Neural cell (in vitro differentiated cells): ENCODE data around the gene FSIP1. TPM values are rescaled to one million over a fixed set of nuclear protein-coding genes. Genes with fewer than 3 reads are reported as not detected.

Experiments
- H2AFZ ChIP-seq: fragments of 200-600, 300-800 bp; sonication (generic), shearing (Covaris generic); 2 replicates; pipeline ENCODE4 v1.6.0; 2014; ENCODE audit warnings: low read depth, mild to moderate bottlenecking, antibody characterized with exemption, low read length, moderate library complexity
- H3F3A ChIP-seq: fragments of 200-600 bp; shearing (Covaris generic); 2 replicates; pipeline ENCODE4 v1.6.1; 2016; ENCODE audit warnings: mild to moderate bottlenecking, moderate library complexity, mixed read lengths, antibody characterized with exemption, low read length; ENCODE audit not compliant: insufficient read depth, poor library complexity, severe bottlenecking
- H3K27ac ChIP-seq: fragments of 200-600, 300-800 bp; sonication (generic), shearing (Covaris generic); 2 replicates; pipeline ENCODE4 v1.5.1; 2014; ENCODE audit warnings: mild to moderate bottlenecking, low read length, moderate library complexity
- H3K27me3 ChIP-seq: fragments of 300-800, 200-600 bp; sonication (generic), shearing (Covaris generic); 2 replicates; pipeline ENCODE4 v1.6.0; 2014; ENCODE audit warnings: mild to moderate bottlenecking, low read depth, low read length, moderate library complexity; ENCODE audit not compliant: insufficient read depth
- H3K36me3 ChIP-seq: fragments of 300-800, 200-600 bp; sonication (generic), shearing (Covaris generic); 2 replicates; pipeline ENCODE4 v1.5.1; 2014; ENCODE audit warnings: mild to moderate bottlenecking, antibody characterized with exemption, low read length, moderate library complexity; ENCODE audit not compliant: insufficient read depth
- H3K4me2 ChIP-seq: fragments of 300-800, 200-600 bp; sonication (generic), shearing (Covaris generic); 2 replicates; pipeline ENCODE4 v1.6.0; 2014; ENCODE audit warnings: mild to moderate bottlenecking, low read length
- H3K4me3 ChIP-seq: fragments of 300-800, 200-600 bp; sonication (generic), shearing (Covaris generic); 2 replicates; pipeline ENCODE4 v1.5.1; 2014; ENCODE audit warnings: mild to moderate bottlenecking, low read length, moderate library complexity
- H3K79me2 ChIP-seq: fragments of 200-600 bp; shearing (Covaris generic); replicated peaks from 2 replicates; pipeline ENCODE4 v1.6.0; 2014; ENCODE audit warnings: mild to moderate bottlenecking, low read length, moderate library complexity; ENCODE audit not compliant: insufficient read depth
- H3K9ac ChIP-seq: fragments of 300-800, 200-600 bp; sonication (generic), shearing (Covaris generic); 2 replicates; pipeline ENCODE4 v1.6.1; 2016; ENCODE audit warnings: mild to moderate bottlenecking, low read length, mixed read lengths
- H3K9me2 ChIP-seq: fragments of 200-600 bp; shearing (Covaris generic); 2 replicates; pipeline ENCODE4 v1.6.1; 2016; ENCODE audit warnings: mild to moderate bottlenecking, low read length, mixed read lengths; ENCODE audit not compliant: insufficient read depth
- H3K9me3 ChIP-seq: fragments of 200-600, 300-800 bp; sonication (generic), shearing (Covaris generic); 2 replicates; pipeline ENCODE4 v1.6.1; 2016; ENCODE audit warnings: mild to moderate bottlenecking, mixed run types, low read length, moderate library complexity, mixed read lengths
- H4K20me1 ChIP-seq: fragments of 200-600 bp; shearing (Covaris generic); 2 replicates; pipeline ENCODE4 v1.6.1; 2016; ENCODE audit warnings: mild to moderate bottlenecking, mixed run types; ENCODE audit not compliant: insufficient read depth
- CTCF ChIP-seq: fragments of 450-650 bp; IDR thresholded peaks from 2 replicates; pipeline ENCODE4 v1.5.1; 2014; ENCODE audit warnings: antibody characterized with exemption, mild to moderate bottlenecking, moderate library complexity; ENCODE audit not compliant: poor library complexity, severe bottlenecking
- EP300 ChIP-seq: fragments of 450-650 bp; conservative IDR thresholded peaks from 2 replicates; pipeline ENCODE4 v1.6.1; 2014; ENCODE audit warnings: antibody characterized with exemption, mild to moderate bottlenecking, moderate library complexity; ENCODE audit not compliant: poor library complexity, severe bottlenecking
- EZH2 ChIP-seq: fragments of 200-600, 300-800 bp; shearing (Covaris generic), sonication (generic); IDR thresholded peaks from 2 replicates; pipeline ENCODE4 v1.6.1; 2014; ENCODE audit warnings: antibody characterized with exemption, low read length, borderline replicate concordance, mild to moderate bottlenecking; ENCODE audit not compliant: insufficient read depth, poor library complexity, severe bottlenecking
- MXI1 ChIP-seq: fragments of 450-650 bp; conservative IDR thresholded peaks from 2 replicates; pipeline ENCODE4 v1.6.1; 2014; ENCODE audit warnings: antibody characterized with exemption, mild to moderate bottlenecking; ENCODE audit not compliant: poor library complexity, severe bottlenecking
- POLR2AphosphoS5 ChIP-seq: IDR thresholded peaks from 2 replicates; pipeline ENCODE4 v1.6.1; 2012
- RAD21 ChIP-seq: fragments of 450-650 bp; conservative IDR thresholded peaks from 2 replicates; pipeline ENCODE4 v1.6.1; 2014; ENCODE audit warnings: antibody characterized with exemption, mild to moderate bottlenecking, moderate library complexity
- REST ChIP-seq: IDR thresholded peaks from 2 replicates; pipeline ENCODE4 v1.6.1; 2012; ENCODE audit warnings: borderline replicate concordance
- SMC3 ChIP-seq: fragments of 450-650 bp; conservative IDR thresholded peaks from 2 replicates; pipeline ENCODE4 v1.6.1; 2014; ENCODE audit warnings: antibody characterized with exemption, mild to moderate bottlenecking, moderate library complexity; ENCODE audit not compliant: poor library complexity
- TAF1 ChIP-seq: IDR thresholded peaks from 2 replicates; pipeline ENCODE4 v1.6.1; 2012; ENCODE audit warnings: low read depth
- polyA plus RNA-seq: library from polyadenylated mRNA; depleted of rRNA; stranded (reverse); fragments of >200 nt; gene quantifications from 2 replicates; pipeline ENCODE4 v1.2.3, GENCODE V29; 2014

Gene FSIP1
- polyA plus RNA-seq, 1 donor from 2014 or later = 3.8 TPM

GRCh38 chr15:39663704-39664250 lies 118.9 kb downstream of the FSIP1 start:
- Histone ChIP-seq H3F3A (no peaks in the 10 kb centered on the region), H3K79me2 (no peaks in the 10 kb centered on the region), H3K4me3 (no peak overlapping the region), H3K9me3 (no peaks in the 10 kb centered on the region), H4K20me1 (no peaks in the 10 kb centered on the region), H3K9ac (no peak overlapping the region), H2AFZ (no peak overlapping the region), H3K9me2 (no peaks in the 10 kb centered on the region), H3K27me3 (no peaks in the 10 kb centered on the region), H3K36me3 (no peaks in the 10 kb centered on the region), H3K27ac (no peak overlapping the region), H3K4me2 (no peak overlapping the region)
- TF ChIP-seq RAD21 (no peak), EP300 (no peak), POLR2AphosphoS5 (no peak), SMC3 (no peak), CTCF (no peak), MXI1 (no peak), EZH2 (no peak), REST (no peak), TAF1 (no peak)

- Histone ChIP-seq H3K79me2 (no peaks in the 10 kb centered on the region), H3K9ac (no peak overlapping the region), H3K4me3 (no peak overlapping the region), H2AFZ (no peak overlapping the region), H3F3A (no peaks in the 10 kb centered on the region), H3K9me3 (no peaks in the 10 kb centered on the region), H3K27ac (no peak overlapping the region), H4K20me1 (no peaks in the 10 kb centered on the region), H3K4me2 (no peak overlapping the region), H3K36me3 (no peaks in the 10 kb centered on the region), H3K9me2 (no peaks in the 10 kb centered on the region), H3K27me3 (no peaks in the 10 kb centered on the region)
- TF ChIP-seq EZH2 = no peak
- no peak for TF ChIP-seq EP300
- no peak for TF ChIP-seq TAF1
- no peak for TF ChIP-seq MXI1
- TF ChIP-seq RAD21 = no peak
- TF ChIP-seq REST = no peak
- TF ChIP-seq SMC3 = no peak
Observed at GRCh38 chr15:39661776-39662175, 120.9 kb downstream of the FSIP1 start.
